CD4-positive, alpha-beta memory T cell (primary cell): ENCODE measurements around the gene IL1RL1. TPM values are rescaled to one million over a fixed set of nuclear protein-coding genes. Genes with fewer than 3 reads are reported as not detected.

ENCODE experiments used
- CTCF ChIA-PET: fragments of 350-600 bp; sonication (Branson Sonifier 250); formaldehyde crosslinking; loops from one replicate; lab custom pipeline; 2021; ENCODE audit warnings: inconsistent platforms; ENCODE audit not compliant: partially characterized antibody; lab: Charles Lee
- POLR2A ChIA-PET: fragments of 350-600 bp; sonication (Branson Sonifier 250); formaldehyde crosslinking; loops from one replicate; lab custom pipeline; 2021; ENCODE audit not compliant: partially characterized antibody; lab: Charles Lee
- DNase-seq, 5 donors: peaks; one replicate each; pipeline versions ENCODE4 v3.0.0 to v3.0.0-alpha.2; 2020 to 2022; ENCODE audit warnings: mixed read lengths in 1 of 5
- H3K27ac ChIP-seq: one replicate; pipeline ENCODE4 v1.7.0; 2013; ENCODE audit warnings: low read depth, low read length
- H3K27me3 ChIP-seq: 2 replicates; pipeline ENCODE4 v1.7.0; 2013; ENCODE audit warnings: mild to moderate bottlenecking, low read length, moderate library complexity; ENCODE audit not compliant: insufficient read depth
- H3K36me3 ChIP-seq: 2 replicates; pipeline ENCODE4 v1.7.0; 2013; ENCODE audit warnings: mild to moderate bottlenecking, low read length, moderate library complexity; ENCODE audit not compliant: insufficient read depth
- H3K4me1 ChIP-seq: 2 replicates; pipeline ENCODE4 v1.7.0; 2013; ENCODE audit warnings: mild to moderate bottlenecking, low read length, moderate library complexity; ENCODE audit not compliant: insufficient read depth
- H3K4me3 ChIP-seq, 2 donors: one replicate each; pipeline ENCODE4 v1.7.0; 2013; ENCODE audit warnings: low read length in 2 of 2, mild to moderate bottlenecking in 1 of 2
- H3K9me3 ChIP-seq, 2 donors: one replicate each; pipeline ENCODE4 v1.7.0; 2013; ENCODE audit warnings: low read length in 2 of 2, control low read depth in 1 of 2; ENCODE audit not compliant: control insufficient read depth in 1 of 2
- H3K27ac Mint-ChIP-seq, 7 donors: one replicate each; pipeline ENCODE4 v1.8.0; 2020 to 2021; ENCODE audit warnings: mixed read lengths in 7 of 7, mild to moderate bottlenecking in 6 of 7, inconsistent platforms in 3 of 7, moderate library complexity in 3 of 7
- H3K27me3 Mint-ChIP-seq, 2 donors: one replicate each; pipeline ENCODE4 v1.8.0; 2020 to 2021; ENCODE audit warnings: mixed read lengths in 2 of 2
- H3K36me3 Mint-ChIP-seq, 2 donors: one replicate each; pipeline ENCODE4 v1.8.0; 2020 to 2021; ENCODE audit warnings: mixed read lengths in 2 of 2, inconsistent platforms in 1 of 2, mild to moderate bottlenecking in 1 of 2
- H3K4me1 Mint-ChIP-seq, 4 donors: one replicate each; pipeline ENCODE4 v1.8.0; 2020 to 2021; ENCODE audit warnings: mixed read lengths in 4 of 4, mild to moderate bottlenecking in 1 of 4
- H3K4me3 Mint-ChIP-seq, 8 donors: one replicate each; pipeline ENCODE4 v1.8.0; 2020 to 2021; ENCODE audit warnings: mixed read lengths in 8 of 8, mild to moderate bottlenecking in 7 of 8, moderate library complexity in 6 of 8, inconsistent platforms in 3 of 8
- H3K9me3 Mint-ChIP-seq, 8 donors: one replicate each; pipeline ENCODE4 v1.8.0; 2020 to 2021; ENCODE audit warnings: mixed read lengths in 8 of 8, mild to moderate bottlenecking in 5 of 8, inconsistent platforms in 3 of 8, moderate library complexity in 1 of 8
- intact Hi-C: fragments of 100-400 bp; cut with micrococcal nuclease; formaldehyde crosslinking; loops from one replicate; pipeline ENCODE4 v1.15.1; 2023
- polyA plus RNA-seq, 2 donors: library from polyadenylated mRNA; unstranded; fragments of 300-500 nt; fragmentation: Illumina TruSeq; gene quantifications; one replicate each; pipeline ENCODE4 v1.2.3, GENCODE V29; 2021
- total RNA-seq, 2 experiments: library from RNA; stranded (reverse); gene quantifications; one replicate each; pipeline ENCODE4 v1.2.3, GENCODE V29; 2021

IL1RL1 gene
- total and polyA plus RNA-seq, 4 experiments from 2014 or later: 0.26 to 0.33 (median 0.29) TPM; not detected in 1

DNA sequence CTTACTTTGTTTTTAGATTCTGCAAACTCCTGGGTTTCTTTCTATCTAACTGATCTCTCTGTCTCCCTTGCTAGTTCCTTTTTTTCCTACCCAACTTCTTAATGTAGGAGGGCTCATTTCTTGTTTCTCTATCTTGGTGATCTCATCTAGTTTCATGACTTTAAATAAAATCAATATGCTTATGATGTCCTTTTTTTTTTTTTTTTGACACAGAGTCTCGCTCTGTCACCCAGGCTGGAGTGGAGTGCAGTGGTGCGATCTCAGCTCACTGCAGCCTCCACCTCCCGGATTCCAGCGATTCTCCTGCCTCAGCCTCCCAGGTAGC is 42.2 kb upstream of the IL1RL1 start:
- Histone ChIP-seq H3K4me3 (no peak overlapping the region), H3K36me3 (no peaks in the 10 kb centered on the region), H3K27me3 (no peaks in the 10 kb centered on the region), H3K4me1 (peaks cover 7% of the 10 kb centered on the region), H3K9me3 (no peaks in the 10 kb centered on the region), H3K27ac (no peak overlapping the region)
- Mint-ChIP-seq H3K4me1 (peaks cover 5 to 17% (median 9%) of the 10 kb centered on the region in 4 donors), H3K9me3 (no peaks in the 10 kb centered on the region), H3K27me3 (peaks cover 0 to 9% of the 10 kb centered on the region in 2 donors), H3K4me3 (no peak overlapping the region), H3K27ac (no peak overlapping the region), H3K36me3 (peaks cover 0 to 3% of the 10 kb centered on the region in 2 donors)
- POLR2A ChIA-PET: no interaction called here
- CTCF ChIA-PET: interaction anchor here (1.4 kb wide), 1 partner anchor 17 kb away, joined by 3 read pairs; no protein-coding TSS in a partner anchor
- intact Hi-C loops: no loop called here
- no peak for DNase-seq

DNA sequence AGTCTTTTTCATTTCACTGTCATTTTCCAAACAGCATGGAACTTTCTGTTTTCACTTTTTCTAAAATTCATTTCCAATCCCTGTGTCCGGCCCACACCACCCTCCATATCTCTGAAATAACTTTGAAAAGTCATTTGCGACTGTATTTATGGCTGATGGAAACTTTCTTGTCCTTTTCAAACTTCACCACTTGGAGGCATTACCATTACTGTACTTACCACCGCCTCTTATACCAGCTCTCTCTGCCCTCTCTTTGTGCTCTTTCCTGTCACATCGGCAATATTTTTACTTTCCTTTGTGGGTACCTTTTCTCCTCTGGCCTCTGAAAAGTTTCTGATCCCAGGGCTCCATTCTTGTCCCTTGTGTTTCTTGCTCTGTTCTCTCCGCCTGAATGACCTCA is 39.5 kb upstream of the IL1RL1 start:
- peaks cover 18% of the 10 kb centered on the region for H3K4me1 ChIP-seq
- Mint-ChIP-seq H3K9me3 (peaks cover 0 to 2% (median 0%) of the 10 kb centered on the region in 8 donors), H3K27ac (peak overlapping the region in 4 of 7 donors; percentile 6 to 79 (median 48)), H3K36me3 (peaks cover 0 to 3% of the 10 kb centered on the region in 2 donors), H3K4me3 (peak overlapping the region in 4 of 8 donors; percentile 6 to 30 (median 17)), H3K4me1 (peaks cover 10 to 23% (median 14%) of the 10 kb centered on the region in 4 donors), H3K27me3 (peaks cover 0 to 8% of the 10 kb centered on the region in 2 donors)
- H3K27ac ChIP-seq: no peak overlapping the region
- no peak overlapping the region for H3K4me3 ChIP-seq
- ChIA-PET POLR2A (no interaction called here), CTCF (interaction anchor here (0.8 to 1.3 kb wide), 3 partner anchors 12 to 172 kb away, joined by 3 to 5 read pairs (median 5); no protein-coding TSS in a partner anchor)
- no peaks in the 10 kb centered on the region for H3K9me3 ChIP-seq
- intact Hi-C loops: loop anchor here (1.0 kb wide), 1 partner anchor 171 kb away; no protein-coding TSS in a partner anchor
- DNase-seq: peak in 3 of 5 donors; percentile 15 to 24 (median 21)
- no peaks in the 10 kb centered on the region for H3K36me3 ChIP-seq
- no peaks in the 10 kb centered on the region for H3K27me3 ChIP-seq

- CTCF ChIA-PET: interaction anchor here (0.9 to 1.5 kb wide), 2 partner anchors 23 to 253 kb away, joined by 3 read pairs; no protein-coding TSS in a partner anchor
- no peak for DNase-seq
- no peak overlapping the region for H3K27ac ChIP-seq
- no peak overlapping the region for H3K4me3 ChIP-seq
- Mint-ChIP-seq H3K27ac (no peak overlapping the region), H3K36me3 (peaks cover 0 to 3% of the 10 kb centered on the region in 2 donors), H3K4me1 (peaks cover 14 to 42% (median 23%) of the 10 kb centered on the region in 4 donors), H3K9me3 (peaks cover 0 to 2% (median 0%) of the 10 kb centered on the region in 8 donors), H3K4me3 (no peak overlapping the region), H3K27me3 (peaks cover 0 to 8% of the 10 kb centered on the region in 2 donors)
- H3K36me3 ChIP-seq: no peaks in the 10 kb centered on the region
- H3K27me3 ChIP-seq: no peaks in the 10 kb centered on the region
- intact Hi-C loops: no loop called here
- peaks cover 24% of the 10 kb centered on the region for H3K4me1 ChIP-seq
- H3K9me3 ChIP-seq: no peaks in the 10 kb centered on the region
- POLR2A ChIA-PET: interaction anchor here (0.5 kb wide), 1 partner anchor 8 kb away, joined by 3 read pairs; no protein-coding TSS in a partner anchor
Observed at GRCh38 chr2:102273619-102274211, 37.6 kb upstream of the IL1RL1 start.

- no peak for DNase-seq
- H3K4me3 Mint-ChIP-seq: peak overlapping the region in 4 of 8 donors; percentile 13 to 61 (median 25)
Observed at GRCh38 chr2:102276549-102277201, 34.7 kb upstream of the IL1RL1 start.

GRCh38 chr2:102277202-102277700 is 34.1 kb upstream of the IL1RL1 start:
- CTCF ChIA-PET: interaction anchor here (1.2 to 1.4 kb wide), 2 partner anchors 14 to 167 kb away, joined by 3 read pairs; no protein-coding TSS in a partner anchor
- Mint-ChIP-seq H3K36me3 (no peaks in the 10 kb centered on the region), H3K4me1 (peaks cover 8 to 36% (median 17%) of the 10 kb centered on the region in 4 donors), H3K27ac (no peak overlapping the region), H3K4me3 (peak overlapping the region in 1 of 8 donors; percentile 37), H3K9me3 (peaks cover 0 to 2% (median 0%) of the 10 kb centered on the region in 8 donors), H3K27me3 (peaks cover 0 to 3% of the 10 kb centered on the region in 2 donors)
- intact Hi-C loops: no loop called here
- no peak for DNase-seq
- Histone ChIP-seq H3K9me3 (no peaks in the 10 kb centered on the region), H3K4me1 (peaks cover 17% of the 10 kb centered on the region), H3K36me3 (no peaks in the 10 kb centered on the region), H3K4me3 (no peak overlapping the region), H3K27me3 (no peaks in the 10 kb centered on the region), H3K27ac (no peak overlapping the region)
- POLR2A ChIA-PET: no interaction called here

More at GRCh38 chr2:102276549-102277201, 34.7 kb upstream of the IL1RL1 start:
- peaks cover 22% of the 10 kb centered on the region for H3K4me1 ChIP-seq
- peaks cover 0 to 3% of the 10 kb centered on the region in 2 donors for H3K27me3 Mint-ChIP-seq
- H3K9me3 ChIP-seq: no peaks in the 10 kb centered on the region
- peaks cover 0 to 2% (median 0%) of the 10 kb centered on the region in 8 donors for H3K9me3 Mint-ChIP-seq
- H3K27ac Mint-ChIP-seq: no peak overlapping the region
- H3K4me3 ChIP-seq: no peak overlapping the region
- H3K36me3 Mint-ChIP-seq: no peaks in the 10 kb centered on the region
- POLR2A ChIA-PET: no interaction called here
- H3K36me3 ChIP-seq: no peaks in the 10 kb centered on the region
- CTCF ChIA-PET: interaction anchor here (0.7 to 1.4 kb wide), 3 partner anchors 9 to 168 kb away, joined by 3 read pairs; no protein-coding TSS in a partner anchor
- no peak overlapping the region for H3K27ac ChIP-seq
- intact Hi-C loops: no loop called here
- peaks cover 13 to 42% (median 22%) of the 10 kb centered on the region in 4 donors for H3K4me1 Mint-ChIP-seq
- H3K27me3 ChIP-seq: no peaks in the 10 kb centered on the region

DNA sequence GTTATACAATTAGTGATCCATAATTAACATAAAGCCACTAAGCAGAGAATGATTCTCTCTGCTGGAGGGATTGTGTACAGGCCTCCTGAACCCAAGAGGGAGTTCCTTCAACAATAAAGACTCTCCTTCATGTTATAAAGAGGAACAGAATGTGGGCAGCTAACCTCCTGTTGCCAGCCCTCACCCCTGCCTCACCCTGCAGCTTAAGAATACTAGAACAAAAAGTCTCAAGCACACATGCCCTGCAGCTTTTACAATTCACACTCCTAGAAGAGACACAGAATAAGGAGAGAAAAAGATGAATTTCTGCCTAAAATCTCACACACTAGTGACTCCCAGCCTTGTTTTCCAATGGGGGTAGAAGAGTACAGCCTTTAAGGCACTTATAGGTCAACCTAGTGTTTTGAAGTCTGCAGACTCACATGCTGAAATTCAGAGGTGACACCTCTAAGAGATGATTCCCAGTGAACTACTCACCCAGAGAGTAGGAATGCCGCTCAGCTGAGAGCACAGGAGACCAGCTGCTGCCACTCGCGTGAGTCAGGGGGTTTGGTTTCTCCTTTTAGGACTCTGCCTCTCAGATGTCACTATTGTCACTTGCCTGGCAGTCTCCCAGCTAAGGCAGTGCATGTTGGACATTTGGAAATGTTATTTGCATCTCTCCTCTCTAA is 32.5 kb upstream of the IL1RL1 start:
- Histone ChIP-seq H3K9me3 (no peaks in the 10 kb centered on the region), H3K27me3 (no peaks in the 10 kb centered on the region), H3K36me3 (no peaks in the 10 kb centered on the region), H3K27ac (no peak overlapping the region), H3K4me3 (no peak overlapping the region), H3K4me1 (peaks cover 17% of the 10 kb centered on the region)
- Mint-ChIP-seq H3K27ac (no peak overlapping the region), H3K9me3 (peaks cover 0 to 2% (median 0%) of the 10 kb centered on the region in 8 donors), H3K4me3 (no peak overlapping the region), H3K27me3 (no peaks in the 10 kb centered on the region), H3K36me3 (no peaks in the 10 kb centered on the region), H3K4me1 (peaks cover 8 to 34% (median 17%) of the 10 kb centered on the region in 4 donors)
- no peak for DNase-seq
- intact Hi-C loops: no loop called here
- ChIA-PET POLR2A (no interaction called here), CTCF (interaction anchor here (1.1 to 1.2 kb wide), 3 partner anchors 30 to 165 kb away, joined by 3 to 4 read pairs (median 4); no protein-coding TSS in a partner anchor)
